OCI-LY3 (cell line): ENCODE results near the gene NMU.

ENCODE experiments used
- H2AFZ ChIP-seq: fragments of 200-600, 300-600 bp; shearing (Covaris generic); 2 replicates; pipeline ENCODE4 v1.6.0; 2014; ENCODE audit warnings: antibody characterized with exemption, low read depth, low read length
- H3K27ac ChIP-seq: fragments of 200-600, 300-600 bp; sonication (generic); 2 replicates; pipeline ENCODE4 v1.5.1; 2014; ENCODE audit warnings: mild to moderate bottlenecking, low read length, moderate library complexity, mixed read lengths
- H3K27me3 ChIP-seq: fragments of 200-600, 300-600 bp; sonication (generic); 2 replicates; pipeline ENCODE4 v1.6.1; 2014; ENCODE audit warnings: low read depth, low read length, mixed read lengths
- H3K36me3 ChIP-seq: fragments of 200-600, 300-600 bp; sonication (generic); replicated peaks from 2 replicates; pipeline ENCODE3; 2014; ENCODE audit warnings: low read depth, low read length, mixed read lengths
- H3K4me1 ChIP-seq: fragments of 300-600, 200-600 bp; sonication (generic); 2 replicates; pipeline ENCODE4 v1.6.1; 2014; ENCODE audit warnings: low read length, mixed read lengths
- H3K4me2 ChIP-seq: fragments of 200-600, 300-600 bp; sonication (generic); 2 replicates; pipeline ENCODE4 v1.6.1; 2014; ENCODE audit warnings: low read length, mixed read lengths
- H3K4me3 ChIP-seq: fragments of 300-600, 200-600 bp; sonication (generic); 2 replicates; pipeline ENCODE4 v1.5.1; 2014; ENCODE audit warnings: antibody characterized with exemption, mild to moderate bottlenecking, low read length, moderate library complexity
- H3K79me2 ChIP-seq: fragments of 300-600, 200-600 bp; shearing (Covaris generic); 2 replicates; pipeline ENCODE4 v1.6.1; 2014; ENCODE audit warnings: mild to moderate bottlenecking, low read length, mixed read lengths
- H3K9ac ChIP-seq: fragments of 300-600, 200-600 bp; shearing (Covaris generic); 2 replicates; pipeline ENCODE4 v1.6.0; 2014; ENCODE audit warnings: mild to moderate bottlenecking, low read length, moderate library complexity
- H3K9me3 ChIP-seq: fragments of 200-600, 300-600 bp; shearing (Covaris generic); 2 replicates; pipeline ENCODE4 v1.6.1; 2014; ENCODE audit warnings: low read length, mixed read lengths; ENCODE audit not compliant: insufficient read depth
- H4K20me1 ChIP-seq: fragments of 200-600, 300-600 bp; sonication (generic); 2 replicates; pipeline ENCODE4 v1.6.1; 2016; ENCODE audit warnings: low read length, mixed read lengths; ENCODE audit not compliant: insufficient read depth
- CTCF ChIP-seq: fragments of 200-600, 300-600 bp; sonication (generic); IDR thresholded peaks from 2 replicates; pipeline ENCODE4 v1.5.1; 2014; ENCODE audit warnings: antibody characterized with exemption, low read length, low read depth
- EZH2phosphoT487 ChIP-seq: fragments of 200-600 bp; shearing (Covaris generic); IDR thresholded peaks from 2 replicates; pipeline ENCODE4 v1.6.1; 2018; ENCODE audit warnings: antibody characterized with exemption, mixed run types, low read depth

NMU gene

GRCh38 chr4:55681430-55681829 is 45.3 kb upstream of the NMU start:
- Histone ChIP-seq H3K27ac (no peak overlapping the region), H3K79me2 (no peaks in the 10 kb centered on the region), H3K27me3 (no peaks in the 10 kb centered on the region), H3K4me3 (no peak overlapping the region), H3K36me3 (no peaks in the 10 kb centered on the region), H4K20me1 (no peaks in the 10 kb centered on the region), H3K9me3 (no peaks in the 10 kb centered on the region), H3K4me2 (no peak overlapping the region), H2AFZ (no peak overlapping the region), H3K4me1 (no peaks in the 10 kb centered on the region), H3K9ac (no peak overlapping the region)
- no peak for TF ChIP-seq CTCF
- TF ChIP-seq EZH2phosphoT487: no peak

- no peak overlapping the region for H3K4me3 ChIP-seq
- H4K20me1 ChIP-seq: no peaks in the 10 kb centered on the region
- H3K4me2 ChIP-seq: no peak overlapping the region
- no peak overlapping the region for H3K27ac ChIP-seq
- no peak overlapping the region for H2AFZ ChIP-seq
- H3K27me3 ChIP-seq: no peaks in the 10 kb centered on the region
- H3K9ac ChIP-seq: no peak overlapping the region
- no peaks in the 10 kb centered on the region for H3K9me3 ChIP-seq
- H3K36me3 ChIP-seq: no peaks in the 10 kb centered on the region
- TF ChIP-seq CTCF: no peak
- no peak for TF ChIP-seq EZH2phosphoT487
- H3K79me2 ChIP-seq: no peaks in the 10 kb centered on the region
- no peaks in the 10 kb centered on the region for H3K4me1 ChIP-seq
These were observed 39.2 kb upstream of the NMU start for GRCh38 chr4:55675196-55675793.

GRCh38 chr4:55673424-55673823 is 37.3 kb upstream of the NMU start:
- Histone ChIP-seq H3K9ac (no peak overlapping the region), H3K36me3 (no peaks in the 10 kb centered on the region), H3K79me2 (no peaks in the 10 kb centered on the region), H3K27me3 (no peaks in the 10 kb centered on the region), H3K4me3 (no peak overlapping the region), H3K9me3 (no peaks in the 10 kb centered on the region), H3K4me2 (no peak overlapping the region), H4K20me1 (no peaks in the 10 kb centered on the region), H2AFZ (no peak overlapping the region), H3K4me1 (no peaks in the 10 kb centered on the region), H3K27ac (no peak overlapping the region)
- TF ChIP-seq CTCF: no peak
- no peak for TF ChIP-seq EZH2phosphoT487

- Histone ChIP-seq H3K36me3 (no peaks in the 10 kb centered on the region), H4K20me1 (no peaks in the 10 kb centered on the region), H3K27me3 (no peaks in the 10 kb centered on the region), H3K27ac (no peak overlapping the region), H3K4me1 (no peaks in the 10 kb centered on the region), H2AFZ (no peak overlapping the region), H3K9ac (no peak overlapping the region), H3K4me2 (no peak overlapping the region), H3K4me3 (no peak overlapping the region), H3K9me3 (no peaks in the 10 kb centered on the region), H3K79me2 (no peaks in the 10 kb centered on the region)
- no peak for TF ChIP-seq CTCF
- TF ChIP-seq EZH2phosphoT487: no peak
These were observed 35.6 kb upstream of the NMU start for GRCh38 chr4:55671667-55672066.
